Daoy (cell line): ENCODE data around the gene SCUBE2. TPM values are rescaled to one million over a fixed set of nuclear protein-coding genes. Genes with fewer than 3 reads are reported as not detected.

Experiments used
- total RNA-seq: library from RNA; depleted of rRNA; stranded (reverse); fragments of >200 nt; shearing (Covaris generic); gene quantifications from 2 replicates; pipeline ENCODE4 v1.2.3, GENCODE V29; 2014; rRNA removed

The SCUBE2 gene
- total RNA-seq, 1 experiment from 2014 or later, result 0.51 TPM

Other genes starting within 250 kb of the SCUBE2 start
- 31.6 and 40.3 TPM in 2 replicates for gene AKIP1, start 180.4 kb downstream of the SCUBE2 start, total RNA-seq
- not detected in 2 replicates for gene C11orf16, start 158.7 kb downstream of the SCUBE2 start, total RNA-seq
- gene ASCL3, start 148.6 kb downstream of the SCUBE2 start, total RNA-seq, result not detected in 2 replicates
- 37.9 and 40.9 TPM in 2 replicates for gene TMEM9B, start 127.2 kb downstream of the SCUBE2 start, total RNA-seq
- 27.4 and 34.8 TPM in 2 replicates for gene NRIP3, start 87.6 kb downstream of the SCUBE2 start, total RNA-seq
- gene DENND5A, start 173.8 kb upstream of the SCUBE2 start, total RNA-seq, result 62.5 and 67.5 TPM in 2 replicates
- 28.2 and 31.7 TPM in 2 replicates for gene TMEM41B, start 223.0 kb upstream of the SCUBE2 start, total RNA-seq